ENCODE data around the gene WIPF3.
A peak's percentile ranks its signal among the peaks of the same experiment; 100 is the strongest.

Gene WIPF3

DNA sequence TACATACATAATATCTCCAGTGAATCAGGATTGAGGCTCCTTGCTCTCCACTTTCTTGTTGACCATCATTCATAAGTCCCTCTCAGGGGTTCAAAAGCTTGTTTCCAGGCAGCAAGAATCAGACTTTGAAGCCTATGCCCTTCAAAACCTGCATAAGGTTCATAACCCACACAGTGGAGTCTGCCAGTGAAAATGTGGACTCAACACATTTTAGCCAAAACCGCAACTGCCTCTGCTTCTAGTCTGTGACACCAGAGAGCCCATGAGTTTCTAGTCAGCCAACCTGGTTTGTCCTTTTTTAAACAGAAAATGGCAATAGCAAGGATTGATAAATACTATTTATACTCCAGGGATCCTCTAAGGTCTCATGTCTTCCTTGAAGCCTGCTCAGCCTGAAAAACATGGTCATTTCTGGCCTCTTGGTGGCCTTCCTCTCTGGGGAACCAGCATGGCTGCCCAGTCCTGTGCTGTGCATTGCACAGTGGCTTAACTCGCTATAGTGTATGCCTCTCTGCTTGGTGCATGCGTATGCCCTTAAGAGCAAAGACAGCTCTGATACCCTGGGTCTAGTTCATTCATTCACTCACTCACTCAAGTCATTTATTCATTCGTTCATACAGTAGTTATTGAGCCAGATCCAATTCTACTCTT, 67.5 kb downstream of the WIPF3 start:
- no peak for DNase-seq (ENCODE audit: low read depth)
- TF ChIP-seq, protein P1, sequence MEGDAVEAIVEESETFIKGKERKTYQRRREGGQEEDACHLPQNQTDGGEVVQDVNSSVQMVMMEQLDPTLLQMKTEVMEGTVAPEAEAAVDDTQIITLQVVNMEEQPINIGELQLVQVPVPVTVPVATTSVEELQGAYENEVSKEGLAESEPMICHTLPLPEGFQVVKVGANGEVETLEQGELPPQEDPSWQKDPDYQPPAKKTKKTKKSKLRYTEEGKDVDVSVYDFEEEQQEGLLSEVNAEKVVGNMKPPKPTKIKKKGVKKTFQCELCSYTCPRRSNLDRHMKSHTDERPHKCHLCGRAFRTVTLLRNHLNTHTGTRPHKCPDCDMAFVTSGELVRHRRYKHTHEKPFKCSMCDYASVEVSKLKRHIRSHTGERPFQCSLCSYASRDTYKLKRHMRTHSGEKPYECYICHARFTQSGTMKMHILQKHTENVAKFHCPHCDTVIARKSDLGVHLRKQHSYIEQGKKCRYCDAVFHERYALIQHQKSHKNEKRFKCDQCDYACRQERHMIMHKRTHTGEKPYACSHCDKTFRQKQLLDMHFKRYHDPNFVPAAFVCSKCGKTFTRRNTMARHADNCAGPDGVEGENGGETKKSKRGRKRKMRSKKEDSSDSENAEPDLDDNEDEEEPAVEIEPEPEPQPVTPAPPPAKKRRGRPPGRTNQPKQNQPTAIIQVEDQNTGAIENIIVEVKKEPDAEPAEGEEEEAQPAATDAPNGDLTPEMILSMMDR (IDR thresholded peaks at IDR 0.05; ENCODE audit: low read length, missing control alignments) = no peak
- H3K4me3 ChIP-seq (replicated peaks; ENCODE audit: low read depth, low read length) = no peak overlapping the region

DNA sequence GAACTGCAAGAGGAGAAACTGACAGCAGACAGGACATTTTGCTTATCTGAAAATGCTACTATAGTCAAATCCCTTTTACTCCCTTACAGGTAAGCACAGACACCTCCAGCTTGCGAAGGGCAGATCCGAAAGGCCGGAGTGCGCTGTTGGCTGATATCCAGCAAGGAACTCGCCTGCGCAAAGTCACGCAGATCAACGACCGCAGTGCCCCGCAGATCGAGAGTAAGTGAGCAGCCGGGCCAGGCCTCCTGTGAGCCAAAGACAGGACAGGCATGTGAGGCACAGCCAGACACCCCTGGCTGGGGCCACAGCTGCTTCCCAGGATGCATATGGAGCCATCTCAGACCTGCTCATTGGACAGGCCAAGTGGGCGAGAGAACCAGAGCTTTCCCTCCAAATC, 69.4 kb downstream of the WIPF3 start:
- DNase-seq (ENCODE audit: low read depth) = no peak
- H3K4me3 ChIP-seq (replicated peaks; ENCODE audit: low read depth, low read length) = no peak overlapping the region
- TF ChIP-seq, protein P1 (IDR thresholded peaks at IDR 0.05; ENCODE audit: low read length, missing control alignments) = no peak

DNA sequence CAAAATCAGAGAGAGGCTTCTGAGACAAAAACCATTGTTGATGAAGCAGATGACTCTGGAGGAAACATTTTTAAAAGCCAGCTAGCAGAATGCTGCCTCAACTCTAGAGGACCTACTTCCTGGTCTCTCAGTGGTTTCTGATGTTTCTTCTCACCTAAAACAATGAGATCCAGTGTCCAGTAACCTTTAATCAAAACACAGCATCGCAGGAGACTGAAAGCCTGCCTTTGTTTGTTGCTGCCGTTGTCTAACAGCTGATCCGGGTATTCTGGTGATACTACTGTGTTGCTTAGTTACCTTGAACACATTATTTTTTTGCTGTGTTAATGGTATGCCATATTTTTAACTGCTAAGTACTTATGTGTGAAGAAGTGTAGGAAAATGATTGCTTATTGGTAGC, 70.9 kb downstream of the WIPF3 start:
- peak; percentile 28 for DNase-seq (ENCODE audit: low read depth)
- no peak overlapping the region for H3K4me3 ChIP-seq (replicated peaks; ENCODE audit: low read depth, low read length)
- TF ChIP-seq, protein P1 (IDR thresholded peaks at IDR 0.05; ENCODE audit: low read length, missing control alignments) = no peak

DNA sequence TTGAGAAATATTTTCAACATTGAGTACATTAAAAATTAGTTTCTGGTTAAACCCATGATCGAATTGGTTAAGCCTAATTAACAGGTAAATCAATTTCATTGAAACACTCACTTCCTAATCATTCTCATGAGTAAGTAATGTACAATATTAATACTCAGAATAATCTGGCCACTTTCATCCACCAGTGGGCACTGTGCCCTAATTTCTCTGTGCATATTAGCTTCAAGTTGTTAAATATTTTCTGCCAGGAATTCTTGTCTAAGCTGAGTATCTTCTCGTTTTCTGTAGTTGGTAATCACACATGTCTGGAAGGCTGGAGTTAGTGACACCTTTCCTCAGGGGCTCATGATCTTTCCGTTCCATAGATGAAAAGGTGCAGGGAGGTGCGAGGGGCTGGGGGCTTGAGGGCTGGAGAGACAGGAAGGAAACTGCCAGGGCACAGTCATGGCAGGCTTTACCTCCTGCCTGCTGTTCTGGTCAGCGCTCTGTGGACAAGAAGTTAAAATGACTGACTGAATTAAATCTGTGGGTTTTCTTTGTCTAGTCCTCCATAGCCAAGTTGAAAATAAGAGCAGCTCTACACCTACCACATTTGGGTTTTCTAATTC, 71.9 kb downstream of the WIPF3 start:
- TF ChIP-seq, protein P1 (IDR thresholded peaks at IDR 0.05; ENCODE audit: low read length, missing control alignments) = peak; percentile 68
- H3K4me3 ChIP-seq (replicated peaks; ENCODE audit: low read depth, low read length) = no peak overlapping the region
- DNase-seq (ENCODE audit: low read depth) = peak; percentile 66

DNA sequence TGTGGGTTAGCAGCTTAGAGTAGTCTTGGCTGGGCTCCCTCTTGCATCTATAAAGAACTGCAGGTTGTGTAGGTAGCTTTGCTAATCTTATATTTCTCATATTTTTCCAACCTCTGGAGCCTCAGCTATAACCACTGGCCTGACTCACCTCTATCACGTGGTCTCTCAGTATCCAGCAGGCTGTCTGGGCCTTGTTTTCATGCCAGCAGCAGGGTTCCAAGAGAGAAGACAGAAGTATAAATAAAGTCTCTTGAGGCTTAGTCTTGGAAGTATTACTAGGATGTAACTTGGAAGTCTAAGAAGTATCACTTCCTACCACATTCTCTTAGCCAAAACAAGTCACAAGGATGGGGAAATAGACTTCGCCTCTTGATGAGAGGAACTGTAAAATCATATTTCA, 73.3 kb downstream of the WIPF3 start:
- TF ChIP-seq, protein P1 (IDR thresholded peaks at IDR 0.05; ENCODE audit: low read length, missing control alignments) = no peak
- no peak overlapping the region for H3K4me3 ChIP-seq (replicated peaks; ENCODE audit: low read depth, low read length)
- peak; percentile 56 for DNase-seq (ENCODE audit: low read depth)

DNA sequence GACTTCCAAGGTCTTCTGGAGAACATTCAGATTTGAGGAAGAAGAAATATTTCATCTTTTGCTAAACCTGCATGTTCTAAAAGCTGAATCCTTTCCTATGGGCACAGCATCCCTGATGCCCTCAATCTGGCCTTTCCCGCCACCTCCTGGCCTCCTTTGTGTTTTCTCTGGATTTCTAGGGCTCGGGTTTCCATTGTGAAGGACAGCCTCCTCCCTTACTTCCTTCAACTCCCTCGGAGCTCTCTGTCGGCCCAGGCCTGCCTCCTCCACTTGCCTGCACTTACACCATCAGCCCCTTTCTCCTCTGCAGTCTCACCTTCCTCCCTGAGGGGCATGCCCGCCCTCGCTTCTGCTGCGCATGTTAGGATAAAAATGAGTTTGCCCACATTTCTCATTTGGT, 75.4 kb downstream of the WIPF3 start:
- no peak for DNase-seq (ENCODE audit: low read depth)
- H3K4me3 ChIP-seq (replicated peaks; ENCODE audit: low read depth, low read length) = no peak overlapping the region
- TF ChIP-seq, protein P1 (IDR thresholded peaks at IDR 0.05; ENCODE audit: low read length, missing control alignments) = no peak

DNA sequence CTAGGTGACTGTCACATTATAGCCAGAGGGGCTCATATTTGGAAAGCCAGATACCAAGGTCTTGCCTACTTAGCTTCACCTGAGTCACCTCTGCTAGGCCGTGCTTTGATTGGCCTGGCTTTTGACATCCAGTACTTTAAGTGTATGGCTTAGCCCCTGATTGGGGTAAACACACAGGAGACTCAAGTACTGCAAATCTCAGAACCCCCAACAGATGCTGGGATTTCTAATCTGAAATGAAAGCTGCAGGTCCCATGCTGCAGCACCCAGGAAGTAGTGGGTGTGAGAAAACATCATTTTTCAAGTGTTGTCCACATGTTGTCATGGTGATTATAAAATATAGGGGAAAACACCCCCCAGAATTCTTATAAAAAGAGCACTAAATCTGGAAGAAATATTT, 76.2 kb downstream of the WIPF3 start:
- TF ChIP-seq, protein P1 (IDR thresholded peaks at IDR 0.05; ENCODE audit: low read length, missing control alignments) = no peak
- no peak for DNase-seq (ENCODE audit: low read depth)
- no peak overlapping the region for H3K4me3 ChIP-seq (replicated peaks; ENCODE audit: low read depth, low read length)
